HCT116 (cell line): ENCODE data around the gene PIKFYVE. TPM values are rescaled to one million over a fixed set of nuclear protein-coding genes. Genes with fewer than 3 reads are reported as not detected.

Experiments used
- ATAC-seq: fragments of 200-7000 bp; cut with Tn5 transposase; 2 replicates; pipeline ENCODE4 v1.9.1; 2020; ENCODE audit warnings: mild to moderate bottlenecking, moderate library complexity
- BruUV-seq: library from RNA; stranded (reverse); fragments of 400-500 nt; replicated peaks from 2 replicates; lab custom pipeline; 2021; lab: Mats Ljungman, UMichigan
- CTCF ChIA-PET: fragments of 300-600 bp; sonication (Branson Sonifier 250); formaldehyde crosslinking; loops from one replicate; lab custom pipeline; 2021; ENCODE audit warnings: antibody characterized with exemption; lab: Charles Lee
- POLR2A ChIA-PET: fragments of 300-600, 350-600 bp; sonication (Branson Sonifier 250); formaldehyde crosslinking; loops from one replicate; lab custom pipeline; 2021; ENCODE audit warnings: antibody characterized with exemption; lab: Charles Lee
- RAD21 ChIA-PET, 2 experiments: fragments of 300-600 bp; sonication (Branson Sonifier 250); formaldehyde crosslinking; loops; one replicate each; lab custom pipeline; 2023; ENCODE audit warnings: low total read pairs in 2 of 2; ENCODE audit not compliant: uncharacterized antibody in 2 of 2, unreplicated experiment in 2 of 2, low non-redundant PET in 1 of 2; lab: Charles Lee
- DNase-seq: peaks from one replicate; pipeline ENCODE4 v3.0.0-alpha.2; 2010; ENCODE audit warnings: low read depth, low spot score
- H2AFZ ChIP-seq: fragments of 200-600 bp; shearing (Covaris generic), sonication (generic); 2 replicates; pipeline ENCODE4 v1.6.1; 2017; ENCODE audit warnings: low read depth, mixed run types, mixed read lengths, antibody characterized with exemption, low read length; ENCODE audit not compliant: poor library complexity, severe bottlenecking
- H3K27ac ChIP-seq: 2 replicates; pipeline ENCODE4 v1.5.1; 2012; ENCODE audit warnings: low read depth, low read length
- H3K27me3 ChIP-seq: fragments of 200-600 bp; sonication (generic); 2 replicates; pipeline ENCODE4 v1.6.1; 2016; ENCODE audit warnings: mixed run types, low read length, mixed read lengths; ENCODE audit not compliant: insufficient read depth
- H3K36me3 ChIP-seq, 2 experiments: fragments of 200-500 bp in 1 of 2; fragments of 200-600 bp in 1 of 2; sonication (Bioruptor generic) in 1 of 2; sonication (generic) in 1 of 2; 2 replicates each; pipeline versions ENCODE4 v1.5.1 to v1.6.1; 2014 to 2016; ENCODE audit warnings: low read length in 2 of 2, inconsistent platforms in 1 of 2, mixed read lengths in 1 of 2, mixed run types in 1 of 2; ENCODE audit not compliant: insufficient read depth in 2 of 2, control insufficient read depth in 1 of 2
- H3K4me1 ChIP-seq, 2 experiments: fragments of 200-600 bp in 1 of 2; sonication (generic) in 1 of 2; 2 replicates each; pipeline versions ENCODE4 v1.5.1 to v1.6.1; 2012 to 2017; ENCODE audit warnings: low read length in 2 of 2, inconsistent platforms in 1 of 2, mild to moderate bottlenecking in 1 of 2, mixed read lengths in 1 of 2, mixed run types in 1 of 2, moderate library complexity in 1 of 2; ENCODE audit not compliant: insufficient read depth in 2 of 2, control insufficient read depth in 1 of 2
- H3K4me2 ChIP-seq: fragments of 200-600 bp; sonication (generic); 2 replicates; pipeline ENCODE4 v1.6.1; 2017; ENCODE audit warnings: mixed run types, low read length, mixed read lengths
- H3K4me3 ChIP-seq, 2 experiments: fragments of 200-600 bp in 1 of 2; sonication (generic) in 1 of 2; replicated peaks in 1 of 2; 2 replicates each; pipeline ENCODE4 v1.5.1; 2011 to 2016; ENCODE audit warnings: low read length in 2 of 2, control low read depth in 1 of 2, low read depth in 1 of 2, mild to moderate bottlenecking in 1 of 2, mixed read lengths in 1 of 2, mixed run types in 1 of 2
- H3K79me2 ChIP-seq: fragments of 200-600 bp; sonication (generic); 2 replicates; pipeline ENCODE4 v1.6.1; 2017; ENCODE audit warnings: mild to moderate bottlenecking, mixed run types, low read length, moderate library complexity, mixed read lengths; ENCODE audit not compliant: insufficient read depth
- H3K9ac ChIP-seq: fragments of 200-600 bp; sonication (generic); 2 replicates; pipeline ENCODE4 v1.6.1; 2016; ENCODE audit warnings: low read length, mixed read lengths
- H3K9me2 ChIP-seq: fragments of 200-600 bp; sonication (generic), shearing (Covaris generic); 2 replicates; pipeline ENCODE4 v1.6.1; 2017; ENCODE audit warnings: mixed run types, mild to moderate bottlenecking, moderate library complexity; ENCODE audit not compliant: insufficient read depth
- H3K9me3 ChIP-seq, 2 experiments: fragments of 200-500 bp in 1 of 2; fragments of 200-600 bp in 1 of 2; sonication (Bioruptor generic) in 1 of 2; sonication (generic) in 1 of 2; 2 replicates each; pipeline ENCODE4 v1.6.1; 2014 to 2017; ENCODE audit warnings: low read length in 2 of 2, mixed read lengths in 2 of 2, inconsistent platforms in 1 of 2, low read depth in 1 of 2, mild to moderate bottlenecking in 1 of 2, mixed run types in 1 of 2, moderate library complexity in 1 of 2; ENCODE audit not compliant: control insufficient read depth in 1 of 2, insufficient read depth in 1 of 2
- H4K20me1 ChIP-seq: fragments of 200-600 bp; sonication (generic), shearing (Covaris generic); 2 replicates; pipeline ENCODE4 v1.6.1; 2017; ENCODE audit warnings: mixed run types, mild to moderate bottlenecking, moderate library complexity; ENCODE audit not compliant: insufficient read depth
- CBX3 ChIP-seq: IDR thresholded peaks from 2 replicates; pipeline ENCODE4 v1.6.1; 2012; ENCODE audit warnings: low read depth
- CEBPB ChIP-seq: IDR thresholded peaks from 2 replicates; pipeline ENCODE4 v1.6.1; 2012; ENCODE audit warnings: low read depth
- EGR1 ChIP-seq: IDR thresholded peaks from 2 replicates; pipeline ENCODE4 v1.6.1; 2012; ENCODE audit warnings: low read depth
- MAX ChIP-seq: IDR thresholded peaks from 2 replicates; pipeline ENCODE4 v1.6.1; 2012
- POLR2A ChIP-seq: IDR thresholded peaks from 2 replicates; pipeline ENCODE4 v1.7.0; 2011; ENCODE audit warnings: borderline replicate concordance; ENCODE audit not compliant: insufficient read depth, insufficient read length; ENCODE audit errors: extremely low read depth
- POLR2AphosphoS5 ChIP-seq: IDR thresholded peaks from 2 replicates; pipeline ENCODE4 v1.6.1; 2011; ENCODE audit warnings: mild to moderate bottlenecking, low read depth, low read length, moderate library complexity
- REST ChIP-seq: IDR thresholded peaks from 2 replicates; pipeline ENCODE4 v1.6.1; 2012; ENCODE audit warnings: low read depth
- SIN3A ChIP-seq: IDR thresholded peaks from 2 replicates; pipeline ENCODE4 v1.6.1; 2012; ENCODE audit warnings: low read depth
- SRF ChIP-seq: IDR thresholded peaks from 2 replicates; pipeline ENCODE4 v1.6.1; 2012; ENCODE audit warnings: low read depth
- YY1 ChIP-seq: IDR thresholded peaks from 2 replicates; pipeline ENCODE4 v1.6.1; 2011; ENCODE audit warnings: low read length, low read depth, moderate library complexity, mild to moderate bottlenecking; ENCODE audit not compliant: insufficient replicate concordance; ENCODE audit errors: extremely low read depth
- ZBTB33 ChIP-seq: IDR thresholded peaks from 2 replicates; pipeline ENCODE4 v1.6.1; 2011; ENCODE audit warnings: mild to moderate bottlenecking, low read length, moderate library complexity; ENCODE audit not compliant: insufficient replicate concordance; ENCODE audit errors: extremely low read depth
- ZFX ChIP-seq: fragments of 450-650 bp; IDR thresholded peaks from 2 replicates; pipeline ENCODE4 v1.6.1; 2017
- ZNF274 ChIP-seq: fragments of 200-500 bp; sonication (Bioruptor generic); IDR thresholded peaks from 2 replicates; pipeline ENCODE4 v1.6.1; 2014; ENCODE audit warnings: mild to moderate bottlenecking, low read depth, low read length, inconsistent platforms
- intact Hi-C: fragments of 100-400 bp; cut with micrococcal nuclease; formaldehyde crosslinking; loops from 2 replicates; pipeline ENCODE4 v1.10.0; 2022
- total RNA-seq: library from RNA; stranded (reverse); gene quantifications from one replicate; pipeline ENCODE4 v1.2.1, GENCODE V29; 2021; ENCODE audit not compliant: unreplicated experiment

PIKFYVE gene
- total RNA-seq, 1 experiment from 2014 or later, result 21.8 TPM

GRCh38 chr2:208297961-208298360 is 31.9 kb downstream of the PIKFYVE start (continued):
- TF ChIP-seq CEBPB (no peak), YY1 (no peak), CBX3 (no peak)

- H4K20me1 ChIP-seq, result no peaks in the 10 kb centered on the region
- H3K4me2 ChIP-seq, result no peak overlapping the region
- TF ChIP-seq ZBTB33 (no peak), YY1 (no peak), SIN3A (no peak), POLR2A (no peak), SRF (no peak), REST (no peak), ZNF274 (no peak), MAX (no peak), ZFX (no peak), CBX3 (no peak), POLR2AphosphoS5 (no peak), CEBPB (no peak), EGR1 (no peak)
- peaks cover 0 to 21% of the 10 kb centered on the region in 2 experiments; a peak in 2 of 4 replicates for H3K36me3 ChIP-seq
- ChIA-PET RAD21 (no interaction called here), POLR2A (no interaction called here), CTCF (no interaction called here)
- H2AFZ ChIP-seq, result no peak overlapping the region
- H3K27ac ChIP-seq, result no peak overlapping the region
- intact Hi-C loops, result no loop called here
- BruUV-seq, result no TSS peak
- H3K9ac ChIP-seq, result no peak overlapping the region
- no peak overlapping the region for H3K4me3 ChIP-seq
- no peaks in the 10 kb centered on the region for H3K79me2 ChIP-seq
- H3K9me3 ChIP-seq, result no peaks in the 10 kb centered on the region
- DNase-seq (no peak), ATAC-seq (no peak)
- H3K4me1 ChIP-seq, result no peaks in the 10 kb centered on the region
- H3K9me2 ChIP-seq, result no peaks in the 10 kb centered on the region
- H3K27me3 ChIP-seq, result no peaks in the 10 kb centered on the region
These were observed 35.0 kb downstream of the PIKFYVE start for GRCh38 chr2:208300847-208301618.
